ENCODE data around the gene IFRD2.
A peak's percentile ranks its signal among the peaks of the same experiment; 100 is the strongest.
"Not testable (repeated sequence)": the region's sequence is repeated elsewhere in the genome, so short reads cannot be mapped to it uniquely, and the experiment has no call there.

The IFRD2 gene

GRCh38 chr3:50246517-50246954, 45.7 kb downstream of the IFRD2 start:
- no peak for DNase-seq

GRCh38 chr3:50245831-50246516, 46.3 kb downstream of the IFRD2 start:
- DNase-seq = peak; percentile 50 to 61

- DNase-seq = no peak
Measured at GRCh38 chr3:50245251-50245745, 46.9 kb downstream of the IFRD2 start.

GRCh38 chr3:50244813-50245212, 47.4 kb downstream of the IFRD2 start:
- DNase-seq = not testable (repeated sequence)

- no peak for DNase-seq
Measured at GRCh38 chr3:50243543-50243895, 48.7 kb downstream of the IFRD2 start.

- no peak for DNase-seq
Measured at GRCh38 chr3:50242851-50243542, 49.2 kb downstream of the IFRD2 start.

GRCh38 chr3:50242381-50242770, 49.9 kb downstream of the IFRD2 start:
- DNase-seq = no peak

GRCh38 chr3:50241713-50242380, 50.4 kb downstream of the IFRD2 start:
- no peak for DNase-seq

GRCh38 chr3:50241163-50241562, 51.1 kb downstream of the IFRD2 start:
- DNase-seq = no peak

GRCh38 chr3:50239649-50240048, 52.6 kb downstream of the IFRD2 start:
- DNase-seq = no peak

GRCh38 chr3:50238549-50239026, 53.6 kb downstream of the IFRD2 start:
- DNase-seq = peak in 1 of 2 experiments; percentile 31

GRCh38 chr3:50237754-50238548, 54.3 kb downstream of the IFRD2 start:
- DNase-seq = no peak
